Measurements from ENCODE around the gene RASGRF1. TPM values are rescaled to one million over a fixed set of nuclear protein-coding genes. Genes with fewer than 3 reads are reported as not detected.

The RASGRF1 gene
- total RNA-seq, 1 donor, result under 0.01 TPM

DNA sequence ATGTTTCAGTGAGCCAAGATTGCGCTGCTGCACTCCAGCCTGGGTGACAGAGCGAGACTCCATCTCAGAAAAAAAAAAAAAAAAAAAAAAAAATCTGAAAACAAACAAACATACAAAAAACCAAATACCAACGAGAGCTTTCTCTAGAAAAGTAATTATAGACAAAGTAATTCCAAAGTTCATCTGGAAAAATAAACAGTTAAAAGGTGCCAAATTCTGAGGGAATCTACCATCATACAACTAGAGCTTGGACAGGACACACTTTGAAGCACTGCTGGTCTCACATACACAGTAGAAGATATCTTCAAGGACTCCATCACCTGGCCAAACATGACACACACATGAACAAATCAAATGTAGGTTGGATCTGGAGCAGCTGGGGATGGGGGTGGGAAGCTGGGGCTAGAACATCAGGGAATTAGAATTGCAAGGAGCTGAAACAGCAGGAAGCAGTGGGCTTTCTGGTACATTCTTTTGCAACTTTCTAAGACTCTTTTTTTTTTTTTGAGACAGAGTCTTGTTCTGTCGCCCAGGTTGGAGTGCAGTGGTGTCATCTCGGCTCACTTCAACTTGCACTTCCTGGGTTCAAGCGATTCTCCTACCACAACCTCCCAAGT lies 104.6 kb downstream of the RASGRF1 start:
- Histone ChIP-seq H3K4me1 (ENCODE audit: insufficient read depth, low read length) (peaks cover 15% of the 10 kb centered on the region), H3K79me2 (ENCODE audit: insufficient read depth, low read length) (no peaks in the 10 kb centered on the region), H3K27me3 (ENCODE audit: insufficient read depth, low read length) (no peaks in the 10 kb centered on the region), H3K27ac (ENCODE audit: low read depth, low read length) (no peak overlapping the region), H3K36me3 (ENCODE audit: insufficient read depth, low read length) (no peaks in the 10 kb centered on the region), H4K20me1 (ENCODE audit: insufficient read depth, low read length) (no peaks in the 10 kb centered on the region), H3K9me3 (ENCODE audit: low read depth, low read length) (no peaks in the 10 kb centered on the region), H2AFZ (ENCODE audit: low read length) (no peak overlapping the region), H3K4me2 (ENCODE audit: insufficient read depth, low read length) (no peak overlapping the region), H3K4me3 (ENCODE audit: insufficient read depth, low read length) (no peak overlapping the region)
- TF ChIP-seq, protein P1, sequence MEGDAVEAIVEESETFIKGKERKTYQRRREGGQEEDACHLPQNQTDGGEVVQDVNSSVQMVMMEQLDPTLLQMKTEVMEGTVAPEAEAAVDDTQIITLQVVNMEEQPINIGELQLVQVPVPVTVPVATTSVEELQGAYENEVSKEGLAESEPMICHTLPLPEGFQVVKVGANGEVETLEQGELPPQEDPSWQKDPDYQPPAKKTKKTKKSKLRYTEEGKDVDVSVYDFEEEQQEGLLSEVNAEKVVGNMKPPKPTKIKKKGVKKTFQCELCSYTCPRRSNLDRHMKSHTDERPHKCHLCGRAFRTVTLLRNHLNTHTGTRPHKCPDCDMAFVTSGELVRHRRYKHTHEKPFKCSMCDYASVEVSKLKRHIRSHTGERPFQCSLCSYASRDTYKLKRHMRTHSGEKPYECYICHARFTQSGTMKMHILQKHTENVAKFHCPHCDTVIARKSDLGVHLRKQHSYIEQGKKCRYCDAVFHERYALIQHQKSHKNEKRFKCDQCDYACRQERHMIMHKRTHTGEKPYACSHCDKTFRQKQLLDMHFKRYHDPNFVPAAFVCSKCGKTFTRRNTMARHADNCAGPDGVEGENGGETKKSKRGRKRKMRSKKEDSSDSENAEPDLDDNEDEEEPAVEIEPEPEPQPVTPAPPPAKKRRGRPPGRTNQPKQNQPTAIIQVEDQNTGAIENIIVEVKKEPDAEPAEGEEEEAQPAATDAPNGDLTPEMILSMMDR (IDR thresholded peaks at IDR 0.05; ENCODE audit: extremely low read depth, low read depth, low read length), result no peak
- peak; percentile 1 for DNase-seq (ENCODE audit: insufficient read length, low spot score, missing footprints)

DNA sequence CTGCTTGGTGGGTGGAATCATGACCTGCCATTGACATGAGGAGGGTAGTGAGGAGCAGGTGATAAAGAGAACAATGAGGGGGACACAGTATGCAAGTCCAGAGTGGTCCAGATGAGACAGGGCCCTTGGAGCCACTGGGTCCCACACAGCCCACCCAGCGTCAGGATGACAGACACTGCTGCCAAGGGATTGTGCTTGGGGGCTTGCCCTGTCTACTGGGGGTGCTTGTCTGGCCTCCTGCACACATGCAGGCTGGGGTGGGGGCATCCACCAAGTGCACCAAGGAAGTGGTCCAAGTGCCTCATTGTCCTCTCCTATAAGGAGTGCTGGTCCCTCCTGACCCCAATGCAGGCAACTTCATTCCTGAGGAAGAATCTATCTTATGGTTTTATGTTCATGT lies 106.5 kb downstream of the RASGRF1 start:
- H3K4me3 ChIP-seq (ENCODE audit: insufficient read depth, low read length), result no peak overlapping the region
- no peaks in the 10 kb centered on the region for H3K79me2 ChIP-seq (ENCODE audit: insufficient read depth, low read length)
- no peaks in the 10 kb centered on the region for H3K9me3 ChIP-seq (ENCODE audit: low read depth, low read length)
- peaks cover 9% of the 10 kb centered on the region for H3K4me1 ChIP-seq (ENCODE audit: insufficient read depth, low read length)
- H3K27me3 ChIP-seq (ENCODE audit: insufficient read depth, low read length), result no peaks in the 10 kb centered on the region
- no peaks in the 10 kb centered on the region for H4K20me1 ChIP-seq (ENCODE audit: insufficient read depth, low read length)
- H3K27ac ChIP-seq (ENCODE audit: low read depth, low read length), result no peak overlapping the region
- H3K4me2 ChIP-seq (ENCODE audit: insufficient read depth, low read length), result no peak overlapping the region
- no peaks in the 10 kb centered on the region for H3K36me3 ChIP-seq (ENCODE audit: insufficient read depth, low read length)
- DNase-seq (ENCODE audit: insufficient read length, low spot score, missing footprints), result peak; percentile 44
- TF ChIP-seq, protein P1 (IDR thresholded peaks at IDR 0.05; ENCODE audit: extremely low read depth, low read depth, low read length), result no peak
- no peak overlapping the region for H2AFZ ChIP-seq (ENCODE audit: low read length)

DNA sequence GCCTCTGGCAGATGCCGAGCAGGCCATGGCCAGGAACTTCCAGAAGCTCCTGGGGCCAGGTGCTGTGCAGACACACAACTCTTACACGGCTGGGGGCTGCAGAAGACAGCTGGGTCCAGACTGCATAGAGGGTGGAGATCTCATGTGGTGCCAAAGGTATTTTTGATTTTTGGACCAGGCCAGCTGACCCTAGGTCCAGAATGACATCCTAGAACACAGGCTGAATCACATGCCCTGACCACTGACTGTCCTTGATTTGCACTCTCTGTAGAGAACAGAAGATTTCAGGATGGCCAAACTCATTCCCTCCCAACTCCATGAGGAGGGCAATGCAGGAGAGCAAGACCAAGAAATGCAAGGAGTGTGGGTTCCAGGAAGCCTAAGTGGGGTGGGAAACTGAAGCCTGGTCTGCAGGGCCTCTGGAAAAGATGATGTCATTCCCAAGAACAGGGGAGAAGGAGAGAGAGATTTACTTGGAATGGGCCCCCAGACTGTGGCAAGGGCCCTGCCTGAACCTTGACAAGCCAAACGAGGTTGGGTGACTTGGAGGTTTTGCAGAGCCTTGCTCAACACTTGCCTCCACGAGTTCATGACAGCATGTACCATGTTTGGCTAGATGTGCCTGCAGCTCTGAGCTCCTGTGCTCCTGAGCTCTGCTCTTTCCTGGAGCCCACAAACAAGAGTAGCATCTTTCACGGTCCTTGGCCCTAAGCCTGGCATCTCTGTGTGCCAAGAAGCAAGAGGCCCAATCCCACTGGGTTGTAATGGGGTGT lies 107.2 kb downstream of the RASGRF1 start:
- no peaks in the 10 kb centered on the region for H3K9me3 ChIP-seq (ENCODE audit: low read depth, low read length)
- no peak overlapping the region for H3K27ac ChIP-seq (ENCODE audit: low read depth, low read length)

DNA sequence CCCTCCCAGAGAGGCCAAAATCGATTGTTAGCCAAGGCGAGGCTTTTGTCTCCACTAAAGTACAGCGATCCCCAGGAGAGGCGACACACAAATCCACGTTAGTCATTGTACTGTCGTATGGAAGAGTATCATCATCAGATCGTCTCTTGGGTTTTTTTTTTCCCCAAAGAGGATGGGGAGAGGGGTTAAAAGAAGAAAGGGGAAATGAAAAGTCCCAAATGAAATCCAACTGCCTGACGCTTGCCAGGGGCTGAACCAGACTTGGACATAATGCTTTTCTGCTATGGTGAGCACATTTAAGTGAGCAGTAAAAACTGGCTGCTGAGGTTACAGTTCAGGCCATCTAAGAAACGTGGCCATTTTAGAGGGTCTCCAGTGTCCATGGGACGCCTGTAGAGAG lies 107.8 kb downstream of the RASGRF1 start:
- Histone ChIP-seq H3K4me2 (ENCODE audit: insufficient read depth, low read length) (no peak overlapping the region), H3K9me3 (ENCODE audit: low read depth, low read length) (no peaks in the 10 kb centered on the region), H3K27me3 (ENCODE audit: insufficient read depth, low read length) (no peaks in the 10 kb centered on the region), H3K79me2 (ENCODE audit: insufficient read depth, low read length) (no peaks in the 10 kb centered on the region), H3K4me1 (ENCODE audit: insufficient read depth, low read length) (no peaks in the 10 kb centered on the region), H3K27ac (ENCODE audit: low read depth, low read length) (no peak overlapping the region), H3K36me3 (ENCODE audit: insufficient read depth, low read length) (no peaks in the 10 kb centered on the region), H2AFZ (ENCODE audit: low read length) (no peak overlapping the region), H4K20me1 (ENCODE audit: insufficient read depth, low read length) (no peaks in the 10 kb centered on the region), H3K4me3 (ENCODE audit: insufficient read depth, low read length) (no peak overlapping the region)
- TF ChIP-seq, protein P1 (IDR thresholded peaks at IDR 0.05; ENCODE audit: extremely low read depth, low read depth, low read length), result no peak
- no peak for DNase-seq (ENCODE audit: insufficient read length, low spot score, missing footprints)

More for the DNA sequence above, 107.2 kb downstream of the RASGRF1 start:
- peaks cover 3% of the 10 kb centered on the region for H3K4me1 ChIP-seq (ENCODE audit: insufficient read depth, low read length)
- H2AFZ ChIP-seq (ENCODE audit: low read length), result no peak overlapping the region
- H3K79me2 ChIP-seq (ENCODE audit: insufficient read depth, low read length), result no peaks in the 10 kb centered on the region
- DNase-seq (ENCODE audit: insufficient read length, low spot score, missing footprints), result peak; percentile 48
- no peaks in the 10 kb centered on the region for H4K20me1 ChIP-seq (ENCODE audit: insufficient read depth, low read length)
- H3K4me3 ChIP-seq (ENCODE audit: insufficient read depth, low read length), result no peak overlapping the region
- H3K36me3 ChIP-seq (ENCODE audit: insufficient read depth, low read length), result no peaks in the 10 kb centered on the region
- no peak overlapping the region for H3K4me2 ChIP-seq (ENCODE audit: insufficient read depth, low read length)
- TF ChIP-seq, protein P1 (IDR thresholded peaks at IDR 0.05; ENCODE audit: extremely low read depth, low read depth, low read length), result no peak
- no peaks in the 10 kb centered on the region for H3K27me3 ChIP-seq (ENCODE audit: insufficient read depth, low read length)

Data from osteoblast (primary cell).